ENCODE data around the gene GALNS. TPM values are rescaled to one million over a fixed set of nuclear protein-coding genes. Genes with fewer than 3 reads are reported as not detected.

GALNS gene
- total and polyA plus RNA-seq, 2 of the 13 experiments (the other 11 are each of a cell fraction or from before 2014, with no cell fraction given) = 9.2 to 9.8 TPM

DNA sequence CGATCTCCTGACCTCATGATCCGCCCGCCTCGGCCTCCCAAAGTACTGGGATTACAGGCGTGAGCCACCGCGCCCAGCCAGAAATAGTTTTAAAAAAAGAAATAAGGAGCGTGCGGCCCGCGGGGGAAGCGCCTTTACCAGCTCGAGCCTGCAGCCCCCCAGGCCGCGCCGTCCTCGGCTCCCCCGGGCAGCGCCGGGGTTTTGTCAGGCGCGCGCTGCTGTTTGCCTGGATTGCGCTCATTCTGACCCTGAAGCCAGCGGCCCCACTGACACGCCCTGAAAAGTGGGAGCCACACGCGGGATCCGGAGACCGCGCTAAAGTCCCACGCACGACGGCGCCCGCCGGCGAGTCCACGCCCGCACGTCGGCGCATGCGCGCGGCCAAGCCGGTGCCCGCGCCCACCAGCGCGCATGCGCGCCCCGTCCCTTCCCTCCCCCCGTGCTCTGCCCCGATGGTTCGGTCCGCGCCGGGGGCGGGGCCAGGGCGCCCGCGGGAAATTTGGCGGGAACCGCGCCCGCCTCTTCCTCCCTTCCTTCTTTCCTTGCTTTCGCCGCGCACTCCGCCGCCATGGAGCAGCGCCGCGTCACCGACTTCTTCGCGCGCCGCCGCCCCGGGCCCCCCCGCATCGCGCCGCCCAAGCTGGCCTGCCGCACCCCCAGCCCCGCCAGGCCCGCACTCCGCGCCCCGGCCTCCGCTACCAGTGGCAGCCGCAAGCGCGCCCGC, 53.3 kb downstream of the GALNS start, which contains the start of gene CDT1 (continued):
- TF ChIP-seq ZNF772 (CRISPR knock-in tag; IDR thresholded peaks at IDR 0.05) (no peak), RBAK (CRISPR knock-in tag; IDR thresholded peaks at IDR 0.05) (no peak), FLYWCH1 (CRISPR knock-in tag; IDR thresholded peaks at IDR 0.05) (no peak), NFATC3 (CRISPR knock-in tag; IDR thresholded peaks at IDR 0.05) (no peak; the same call in 1 of the 2 replicates), ASH2L (IDR thresholded peaks at IDR 0.05; ENCODE audit: insufficient read length, low read depth, low read length) (no peak), NR3C1 (CRISPR knock-in tag; IDR thresholded peaks at IDR 0.05) (no peak), ZNF605 (CRISPR knock-in tag; IDR thresholded peaks at IDR 0.05) (peak; percentile 49; the same call in 1 of the 2 replicates), TCF7 (IDR thresholded peaks at IDR 0.05; ENCODE audit: low read depth) (no peak), FOSL2 (CRISPR knock-in tag; IDR thresholded peaks at IDR 0.05) (no peak), CREBL2 (CRISPR knock-in tag; IDR thresholded peaks at IDR 0.05; ENCODE audit: borderline replicate concordance) (no peak), ZFYVE20 (CRISPR knock-in tag; IDR thresholded peaks at IDR 0.05; ENCODE audit: borderline replicate concordance, low read depth) (peak; percentile 62; the same call in 1 of the 2 replicates), RFX5 (IDR thresholded peaks at IDR 0.05; ENCODE audit: low read depth, low read length) (no peak), ZNF232 (CRISPR knock-in tag; IDR thresholded peaks at IDR 0.05; ENCODE audit: borderline replicate concordance) (peak; percentile 79; the same call in 1 of the 2 replicates), ZNF510 (CRISPR knock-in tag; IDR thresholded peaks at IDR 0.05; ENCODE audit: low read depth) (peak; percentile 82; the same call in 1 of the 2 replicates), SIN3A (IDR thresholded peaks at IDR 0.05; ENCODE audit: borderline replicate concordance, low read depth, low read length) (peak; percentile 98), ZNF382 (CRISPR knock-in tag; IDR thresholded peaks at IDR 0.05; ENCODE audit: borderline replicate concordance) (no peak), ZMYM3 (CRISPR knock-in tag; IDR thresholded peaks at IDR 0.05) (no peak), ZNF383 (CRISPR knock-in tag; IDR thresholded peaks at IDR 0.05; ENCODE audit: borderline replicate concordance) (no peak), AGO2 (optimal IDR thresholded peaks at IDR 0.05; ENCODE audit: low read depth, low read length) (peak; percentile 79)
- TF ChIP-seq, protein P1, sequence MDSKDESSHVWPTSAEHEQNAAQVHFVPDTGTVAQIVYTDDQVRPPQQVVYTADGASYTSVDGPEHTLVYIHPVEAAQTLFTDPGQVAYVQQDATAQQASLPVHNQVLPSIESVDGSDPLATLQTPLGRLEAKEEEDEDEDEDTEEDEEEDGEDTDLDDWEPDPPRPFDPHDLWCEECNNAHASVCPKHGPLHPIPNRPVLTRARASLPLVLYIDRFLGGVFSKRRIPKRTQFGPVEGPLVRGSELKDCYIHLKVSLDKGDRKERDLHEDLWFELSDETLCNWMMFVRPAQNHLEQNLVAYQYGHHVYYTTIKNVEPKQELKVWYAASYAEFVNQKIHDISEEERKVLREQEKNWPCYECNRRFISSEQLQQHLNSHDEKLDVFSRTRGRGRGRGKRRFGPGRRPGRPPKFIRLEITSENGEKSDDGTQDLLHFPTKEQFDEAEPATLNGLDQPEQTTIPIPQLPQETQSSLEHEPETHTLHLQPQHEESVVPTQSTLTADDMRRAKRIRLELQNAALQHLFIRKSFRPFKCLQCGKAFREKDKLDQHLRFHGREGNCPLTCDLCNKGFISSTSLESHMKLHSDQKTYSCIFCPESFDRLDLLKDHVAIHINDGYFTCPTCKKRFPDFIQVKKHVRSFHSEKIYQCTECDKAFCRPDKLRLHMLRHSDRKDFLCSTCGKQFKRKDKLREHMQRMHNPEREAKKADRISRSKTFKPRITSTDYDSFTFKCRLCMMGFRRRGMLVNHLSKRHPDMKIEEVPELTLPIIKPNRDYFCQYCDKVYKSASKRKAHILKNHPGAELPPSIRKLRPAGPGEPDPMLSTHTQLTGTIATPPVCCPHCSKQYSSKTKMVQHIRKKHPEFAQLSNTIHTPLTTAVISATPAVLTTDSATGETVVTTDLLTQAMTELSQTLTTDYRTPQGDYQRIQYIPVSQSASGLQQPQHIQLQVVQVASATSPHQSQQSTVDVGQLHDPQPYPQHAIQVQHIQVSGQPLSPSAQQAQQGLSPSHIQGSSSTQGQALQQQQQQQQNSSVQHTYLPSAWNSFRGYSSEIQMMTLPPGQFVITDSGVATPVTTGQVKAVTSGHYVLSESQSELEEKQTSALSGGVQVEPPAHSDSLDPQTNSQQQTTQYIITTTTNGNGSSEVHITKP (CRISPR knock-in tag; IDR thresholded peaks at IDR 0.05; ENCODE audit: low read depth) = peak; percentile 98
- TF ChIP-seq, protein P2, sequence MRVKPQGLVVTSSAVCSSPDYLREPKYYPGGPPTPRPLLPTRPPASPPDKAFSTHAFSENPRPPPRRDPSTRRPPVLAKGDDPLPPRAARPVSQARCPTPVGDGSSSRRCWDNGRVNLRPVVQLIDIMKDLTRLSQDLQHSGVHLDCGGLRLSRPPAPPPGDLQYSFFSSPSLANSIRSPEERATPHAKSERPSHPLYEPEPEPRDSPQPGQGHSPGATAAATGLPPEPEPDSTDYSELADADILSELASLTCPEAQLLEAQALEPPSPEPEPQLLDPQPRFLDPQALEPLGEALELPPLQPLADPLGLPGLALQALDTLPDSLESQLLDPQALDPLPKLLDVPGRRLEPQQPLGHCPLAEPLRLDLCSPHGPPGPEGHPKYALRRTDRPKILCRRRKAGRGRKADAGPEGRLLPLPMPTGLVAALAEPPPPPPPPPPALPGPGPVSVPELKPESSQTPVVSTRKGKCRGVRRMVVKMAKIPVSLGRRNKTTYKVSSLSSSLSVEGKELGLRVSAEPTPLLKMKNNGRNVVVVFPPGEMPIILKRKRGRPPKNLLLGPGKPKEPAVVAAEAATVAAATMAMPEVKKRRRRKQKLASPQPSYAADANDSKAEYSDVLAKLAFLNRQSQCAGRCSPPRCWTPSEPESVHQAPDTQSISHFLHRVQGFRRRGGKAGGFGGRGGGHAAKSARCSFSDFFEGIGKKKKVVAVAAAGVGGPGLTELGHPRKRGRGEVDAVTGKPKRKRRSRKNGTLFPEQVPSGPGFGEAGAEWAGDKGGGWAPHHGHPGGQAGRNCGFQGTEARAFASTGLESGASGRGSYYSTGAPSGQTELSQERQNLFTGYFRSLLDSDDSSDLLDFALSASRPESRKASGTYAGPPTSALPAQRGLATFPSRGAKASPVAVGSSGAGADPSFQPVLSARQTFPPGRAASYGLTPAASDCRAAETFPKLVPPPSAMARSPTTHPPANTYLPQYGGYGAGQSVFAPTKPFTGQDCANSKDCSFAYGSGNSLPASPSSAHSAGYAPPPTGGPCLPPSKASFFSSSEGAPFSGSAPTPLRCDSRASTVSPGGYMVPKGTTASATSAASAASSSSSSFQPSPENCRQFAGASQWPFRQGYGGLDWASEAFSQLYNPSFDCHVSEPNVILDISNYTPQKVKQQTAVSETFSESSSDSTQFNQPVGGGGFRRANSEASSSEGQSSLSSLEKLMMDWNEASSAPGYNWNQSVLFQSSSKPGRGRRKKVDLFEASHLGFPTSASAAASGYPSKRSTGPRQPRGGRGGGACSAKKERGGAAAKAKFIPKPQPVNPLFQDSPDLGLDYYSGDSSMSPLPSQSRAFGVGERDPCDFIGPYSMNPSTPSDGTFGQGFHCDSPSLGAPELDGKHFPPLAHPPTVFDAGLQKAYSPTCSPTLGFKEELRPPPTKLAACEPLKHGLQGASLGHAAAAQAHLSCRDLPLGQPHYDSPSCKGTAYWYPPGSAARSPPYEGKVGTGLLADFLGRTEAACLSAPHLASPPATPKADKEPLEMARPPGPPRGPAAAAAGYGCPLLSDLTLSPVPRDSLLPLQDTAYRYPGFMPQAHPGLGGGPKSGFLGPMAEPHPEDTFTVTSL (CRISPR knock-in tag; IDR thresholded peaks at IDR 0.05; ENCODE audit: borderline replicate concordance) = no peak
